ENCODE measurements around the gene OR4K5. TPM values are rescaled to one million over a fixed set of nuclear protein-coding genes. Genes with fewer than 3 reads are reported as not detected.
"Not testable (repeated sequence)": the region's sequence is repeated elsewhere in the genome, so short reads cannot be mapped to it uniquely, and the experiment has no call there.

Gene OR4K5
- total RNA-seq, 1 donor from 2014 or later: not detected

GRCh38 chr14:19941668-19942067 lies 21.3 kb downstream of the OR4K5 start:
- Mint-ChIP-seq H3K36me3 (ENCODE audit: low read depth) (no peaks in the 10 kb centered on the region), H3K27me3 (no peaks in the 10 kb centered on the region), H3K4me1 (no peaks in the 10 kb centered on the region), H3K4me3 (no peak overlapping the region), H3K27ac (no peak overlapping the region), H3K9me3 (no peaks in the 10 kb centered on the region)
- intact Hi-C loops (cut with micrococcal nuclease): no loop called here
- no peak for DNase-seq

- Mint-ChIP-seq H3K27me3 (no peaks in the 10 kb centered on the region), H3K9me3 (no peaks in the 10 kb centered on the region), H3K36me3 (ENCODE audit: low read depth) (no peaks in the 10 kb centered on the region), H3K4me1 (no peaks in the 10 kb centered on the region), H3K27ac (no peak overlapping the region), H3K4me3 (no peak overlapping the region)
- intact Hi-C loops (cut with micrococcal nuclease): no loop called here
- DNase-seq: no peak
Observed at GRCh38 chr14:19947413-19948090, 27.1 kb downstream of the OR4K5 start.

GRCh38 chr14:19949218-19949617 lies 28.8 kb downstream of the OR4K5 start:
- no peaks in the 10 kb centered on the region for H3K27me3 Mint-ChIP-seq
- H3K36me3 Mint-ChIP-seq (ENCODE audit: low read depth): no peaks in the 10 kb centered on the region
- H3K9me3 Mint-ChIP-seq: no peaks in the 10 kb centered on the region
- no peaks in the 10 kb centered on the region for H3K4me1 Mint-ChIP-seq
- H3K27ac Mint-ChIP-seq: no peak overlapping the region
- H3K4me3 Mint-ChIP-seq: no peak overlapping the region
- DNase-seq: no peak
- intact Hi-C loops (cut with micrococcal nuclease): no loop called here

GRCh38 chr14:19969735-19970134 lies 49.3 kb downstream of the OR4K5 start:
- H3K4me1 Mint-ChIP-seq; H3K27ac Mint-ChIP-seq; H3K36me3 Mint-ChIP-seq (ENCODE audit: low read depth); DNase-seq; H3K27me3 Mint-ChIP-seq; intact Hi-C loops (cut with micrococcal nuclease); H3K4me3 Mint-ChIP-seq; H3K9me3 Mint-ChIP-seq: not testable (repeated sequence)

Other genes starting within 250 kb of the OR4K5 start
- not detected in 2 replicates for gene OR11H2, start 206.7 kb upstream of the OR4K5 start, total RNA-seq
- not detected in 2 replicates for gene OR4Q3, start 177.0 kb upstream of the OR4K5 start, total RNA-seq
- gene OR4M1, start 147.1 kb upstream of the OR4K5 start, total RNA-seq: not detected in 2 replicates
- gene OR4N2, start 116.8 kb upstream of the OR4K5 start, total RNA-seq: not detected in 2 replicates
- gene OR4K2, start 45.5 kb upstream of the OR4K5 start, total RNA-seq: not detected in 2 replicates
- gene OR4K1, start 10.3 kb downstream of the OR4K5 start, total RNA-seq: not detected in 2 replicates
- gene OR4K15, start 55.0 kb downstream of the OR4K5 start, total RNA-seq: not detected in 2 replicates
- gene OR4Q2, start 81.6 kb downstream of the OR4K5 start, total RNA-seq: not detected in 2 replicates
- gene OR4K14, start 98.7 kb downstream of the OR4K5 start, total RNA-seq: not detected in 2 replicates
- not detected in 2 replicates for gene OR4K13, start 115.4 kb downstream of the OR4K5 start, total RNA-seq
- gene OR4L1, start 139.4 kb downstream of the OR4K5 start, total RNA-seq: not detected in 2 replicates
- gene OR4K17, start 190.1 kb downstream of the OR4K5 start, total RNA-seq: not detected in 2 replicates
- not detected in 2 replicates for gene OR4N5, start 218.2 kb downstream of the OR4K5 start, total RNA-seq

Data from activated CD4-positive, alpha-beta T cell treated with anti-CD3 and anti-CD28 coated beads, Interleukin-2, amount 10 ng/mL, durations not matched to agents 24 days and 14 days (primary cell).